ENCODE data around the gene HLA-DOA.

Gene HLA-DOA

DNA sequence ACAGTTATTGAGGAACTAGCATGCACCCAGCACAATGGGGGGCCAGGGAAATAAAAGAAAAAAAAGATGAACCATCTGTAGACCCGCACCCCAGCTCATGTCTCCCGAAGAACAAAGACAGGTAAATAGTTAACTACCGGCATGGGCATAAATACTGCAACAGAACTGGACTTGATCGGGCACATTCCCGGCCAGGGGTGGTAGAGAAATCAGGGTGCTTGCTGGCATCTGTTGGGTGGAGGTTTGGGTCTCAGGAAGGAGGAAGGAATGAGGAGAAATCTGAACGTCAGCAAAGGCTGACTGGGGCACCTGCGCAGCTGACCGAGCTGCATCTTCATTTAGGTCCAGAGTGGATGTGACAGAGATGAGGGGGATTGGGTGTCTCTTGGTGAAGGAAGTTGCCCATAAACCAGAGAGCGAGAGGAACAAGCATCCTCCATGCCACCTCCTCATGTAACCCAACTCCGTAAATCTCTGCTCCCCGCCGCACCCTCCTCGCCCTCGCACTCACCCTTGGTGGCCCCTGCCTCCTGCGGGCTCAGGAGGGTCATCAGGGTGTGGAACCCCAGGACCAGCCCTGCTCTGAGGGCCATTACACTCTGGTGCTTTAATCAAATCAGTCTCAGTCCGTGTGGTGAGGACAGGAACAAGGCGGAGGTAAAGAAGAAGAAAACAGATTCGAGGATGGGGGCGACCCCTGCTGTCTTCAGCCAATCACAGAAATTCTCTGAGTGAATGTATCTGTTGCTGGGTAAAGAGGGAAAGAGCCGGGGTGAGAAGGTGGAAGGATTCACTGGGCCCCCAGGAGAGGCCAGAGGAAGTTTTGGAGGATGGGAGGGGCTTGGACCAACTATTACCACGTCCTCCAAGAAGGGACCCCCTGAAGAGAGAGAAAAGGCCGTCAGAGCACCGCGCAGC is at the start of gene HLA-DOA:
Gene HLA-DOA (minus strand): TSS at position 648 of the 918 bp plus-strand sequence.
- DNase-seq, result no peak

DNA sequence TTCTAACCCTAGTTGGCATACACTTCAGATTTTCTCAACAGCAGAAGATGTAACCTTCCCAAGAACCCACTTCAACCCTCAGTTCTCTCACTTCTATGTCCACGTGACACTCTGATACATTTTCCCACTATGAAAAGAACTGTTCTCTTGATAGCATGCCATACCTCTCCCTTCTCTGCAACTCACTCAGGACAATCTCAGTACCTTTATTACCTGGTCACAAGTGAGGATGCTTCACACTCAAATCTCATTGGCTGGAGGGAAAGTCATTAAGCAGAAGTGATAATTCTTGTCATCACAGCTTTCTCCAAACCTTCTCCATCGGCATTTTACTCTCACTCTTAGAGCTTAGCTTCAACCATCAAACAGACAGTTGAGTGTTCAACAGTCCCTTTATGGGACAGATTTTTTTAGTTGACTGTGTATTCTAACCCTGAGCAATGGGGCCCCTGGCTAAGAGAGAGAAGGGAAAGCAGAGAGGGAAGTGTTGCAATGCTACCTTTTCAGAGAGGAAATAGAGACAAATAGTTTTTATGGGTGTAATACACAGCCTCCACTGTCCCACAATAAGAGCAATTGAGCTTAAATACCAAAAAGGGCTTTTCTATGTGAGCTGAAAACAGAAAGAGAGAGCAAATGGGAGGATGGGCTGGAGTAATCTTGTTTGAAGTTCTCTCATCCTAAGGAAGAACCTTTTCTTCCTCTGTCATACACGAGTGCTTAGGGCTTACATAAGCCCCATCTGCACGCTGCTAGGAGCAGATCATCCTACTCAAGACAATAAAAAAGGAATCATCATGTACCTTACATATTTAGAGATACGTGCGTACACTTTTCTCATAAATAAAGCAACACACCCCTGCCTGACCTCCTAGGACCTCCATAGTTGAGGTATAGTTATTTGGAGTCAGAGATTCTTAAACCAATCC is 48.1 kb upstream of the HLA-DOA start:
- no peak for DNase-seq

DNA sequence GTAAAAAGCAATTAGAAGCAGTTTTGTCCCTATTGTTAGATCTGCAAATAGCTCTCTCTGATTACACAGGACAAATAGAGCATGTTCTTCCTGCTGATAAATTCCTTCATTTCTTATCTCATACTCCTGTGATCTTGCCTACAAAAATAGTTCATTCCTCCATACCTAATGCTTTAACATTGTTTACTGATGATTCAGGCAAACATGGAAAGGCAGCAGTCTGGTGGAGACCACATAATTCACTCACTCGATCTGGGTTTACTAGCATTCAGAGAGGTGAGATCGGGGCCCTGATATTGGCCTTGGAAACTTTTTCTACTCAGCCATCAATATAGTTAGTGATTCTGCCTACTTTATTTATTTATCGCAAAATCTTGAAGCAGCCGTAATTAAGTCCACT is 43.8 kb upstream of the HLA-DOA start:
- peak; percentile 62 for DNase-seq

DNA sequence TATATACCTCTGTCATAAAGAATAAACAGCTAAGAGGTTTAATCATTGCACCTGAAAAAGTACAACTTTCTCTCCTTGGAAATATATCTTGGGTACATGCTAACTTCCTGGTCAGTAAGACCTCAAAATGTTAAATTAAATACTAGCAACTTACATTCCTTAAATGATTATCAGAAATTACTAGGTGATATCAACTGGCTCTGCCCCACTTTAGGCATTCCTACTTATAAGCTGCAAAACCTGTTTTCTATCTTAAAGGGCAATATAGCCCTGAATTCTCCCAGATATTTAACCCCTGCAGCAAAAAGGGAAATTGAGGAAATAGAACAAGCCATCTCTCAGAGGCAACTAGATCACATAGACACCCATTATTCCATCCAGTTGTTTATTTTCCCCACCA is 43.2 kb upstream of the HLA-DOA start:
- no peak for DNase-seq

DNA sequence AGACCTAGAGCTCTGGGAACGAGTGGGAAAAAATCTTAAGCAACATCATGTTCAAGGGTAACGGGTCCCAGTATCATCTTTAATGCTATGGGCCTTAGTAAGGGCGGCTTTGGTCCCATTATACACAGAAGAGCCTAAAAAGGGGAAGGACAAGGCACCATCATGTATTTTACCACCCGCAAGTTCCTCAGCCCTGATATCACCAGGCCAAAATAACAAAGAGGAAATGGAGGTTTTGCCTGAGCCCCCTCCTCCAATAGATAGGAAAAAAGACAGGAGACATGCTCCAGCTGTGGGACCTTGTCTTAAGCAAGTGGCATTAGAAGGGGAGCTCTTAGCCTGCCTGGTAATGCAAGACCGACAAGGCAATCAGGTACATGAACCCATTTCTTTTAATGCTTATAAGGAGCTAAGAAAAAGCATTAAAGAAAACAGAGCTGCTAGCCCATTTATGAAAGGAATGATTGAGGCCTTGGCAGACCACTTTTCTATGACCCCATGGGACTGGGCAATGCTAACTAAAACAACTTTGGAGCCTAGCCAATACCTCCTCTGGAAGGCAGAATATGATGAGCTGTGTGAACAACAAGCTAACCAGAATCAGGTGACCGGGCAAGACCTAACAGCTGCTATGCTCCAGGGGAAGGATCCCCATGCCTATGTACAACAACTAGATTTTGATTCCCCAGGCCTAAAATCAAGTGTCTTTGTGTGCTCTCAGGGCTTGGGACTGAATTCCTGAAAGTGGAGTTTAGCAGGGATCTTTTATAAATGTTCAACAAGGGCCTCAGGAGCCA is 40.8 kb upstream of the HLA-DOA start:
- no peak for DNase-seq

DNA sequence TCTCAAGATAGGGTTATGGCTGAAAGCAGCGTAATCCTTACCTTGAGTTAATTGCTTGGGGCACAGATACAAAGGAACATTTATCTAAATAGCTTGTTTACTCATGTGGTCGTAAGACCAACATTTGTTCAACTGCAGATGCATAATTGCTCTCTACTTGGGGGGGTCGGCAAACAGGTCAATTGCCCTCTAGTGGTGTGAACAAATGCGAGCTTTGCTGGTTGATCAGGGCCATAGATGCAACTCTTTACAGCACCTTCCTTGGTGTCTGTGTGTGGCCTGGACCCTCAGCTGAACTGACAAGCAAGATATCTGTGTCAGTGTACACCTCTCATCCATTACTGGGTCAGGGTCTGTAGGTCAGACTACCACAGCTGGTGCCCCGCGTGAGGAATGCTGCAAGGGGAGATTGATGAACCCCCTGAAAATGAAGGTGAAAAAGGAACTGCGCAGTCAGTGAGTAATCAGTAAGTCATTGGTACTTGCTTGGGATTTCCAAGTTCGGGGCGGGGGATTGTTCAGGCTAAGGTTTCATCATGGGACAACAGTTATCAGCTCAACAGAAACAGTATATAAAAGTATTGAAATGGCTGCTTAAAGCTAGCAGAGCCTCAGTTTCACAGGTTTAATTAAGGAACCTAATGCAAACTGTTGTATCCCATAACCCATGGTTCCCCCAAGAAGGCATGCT is 40.1 kb upstream of the HLA-DOA start:
- no peak for DNase-seq

DNA sequence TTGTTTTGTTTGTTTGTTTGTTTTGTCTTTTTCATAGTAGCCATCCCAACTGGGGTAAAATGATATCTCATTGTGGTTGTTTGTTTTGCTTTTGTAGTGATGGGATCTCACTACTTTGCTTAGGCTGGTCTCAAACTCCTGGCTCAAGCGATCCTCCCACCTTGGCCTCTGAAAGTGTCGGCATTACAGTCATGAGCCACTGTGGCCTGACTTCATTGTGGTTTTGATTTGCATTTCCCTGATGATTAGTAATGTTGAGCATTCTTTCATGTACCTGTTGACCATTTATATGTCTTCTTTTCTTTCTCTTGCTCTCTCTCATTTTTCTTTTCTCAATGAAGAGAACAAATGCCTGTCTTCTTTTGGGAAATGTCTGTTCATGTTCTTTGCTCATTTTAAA is 30.8 kb upstream of the HLA-DOA start:
- DNase-seq, result no peak

DNA sequence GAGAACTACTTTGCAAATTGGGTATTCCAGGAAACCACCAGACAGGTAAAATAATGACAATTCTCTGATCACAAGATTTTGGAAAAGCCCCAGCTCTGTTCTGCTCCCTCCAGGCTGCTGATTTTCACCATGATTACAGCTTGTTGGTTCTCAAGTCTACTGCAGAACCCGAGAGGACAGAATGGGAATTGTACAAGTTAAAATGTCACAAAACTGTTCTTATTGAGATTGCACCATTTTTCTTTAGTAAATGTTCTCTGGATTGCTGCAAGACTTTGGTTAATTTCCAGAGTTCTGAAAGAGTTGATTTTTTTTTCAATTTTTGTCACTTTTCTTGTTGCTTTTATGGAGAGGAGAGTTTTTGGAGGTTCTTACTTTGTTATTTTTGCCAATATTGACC is 27.1 kb upstream of the HLA-DOA start:
- no peak for DNase-seq

DNA sequence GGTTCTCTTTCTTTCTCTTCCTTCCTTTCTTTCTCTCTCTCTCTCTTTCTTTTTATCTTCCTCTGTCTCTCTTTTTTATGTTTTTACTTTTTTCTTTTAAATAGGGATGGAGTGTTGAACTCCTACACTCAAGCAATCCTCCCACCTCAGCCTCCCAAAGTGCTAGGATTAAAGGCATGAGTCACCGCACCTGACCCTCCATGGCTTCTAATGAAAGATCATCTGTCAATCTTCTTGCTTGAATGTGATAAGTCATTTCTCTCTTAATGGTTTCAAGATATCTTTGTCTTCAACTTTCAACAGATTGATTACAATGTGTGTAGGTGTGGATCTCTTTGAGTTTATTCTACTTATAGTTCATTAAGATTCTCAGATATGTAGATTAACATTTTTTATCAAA is 25.2 kb upstream of the HLA-DOA start:
- no peak for DNase-seq

DNA sequence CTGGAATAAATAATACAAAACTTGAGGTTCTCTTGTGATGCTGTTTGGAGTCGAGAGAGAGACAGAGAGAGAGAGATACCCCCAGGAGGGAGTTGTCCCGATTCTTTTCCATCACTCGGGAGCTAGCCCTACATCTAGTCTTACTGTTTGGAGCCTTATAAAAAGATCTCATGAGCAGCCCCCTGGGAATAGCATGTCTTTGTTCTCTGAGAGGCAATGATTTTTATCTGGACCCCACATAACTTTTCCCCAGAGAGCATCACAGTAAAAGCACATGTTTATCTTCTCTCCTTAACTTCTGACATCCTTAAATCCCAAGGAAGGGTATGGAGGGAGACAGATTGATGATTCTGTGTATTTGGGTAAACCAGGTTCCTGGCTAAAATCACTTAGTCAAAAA is 20.9 kb upstream of the HLA-DOA start:
- no peak for DNase-seq

DNA sequence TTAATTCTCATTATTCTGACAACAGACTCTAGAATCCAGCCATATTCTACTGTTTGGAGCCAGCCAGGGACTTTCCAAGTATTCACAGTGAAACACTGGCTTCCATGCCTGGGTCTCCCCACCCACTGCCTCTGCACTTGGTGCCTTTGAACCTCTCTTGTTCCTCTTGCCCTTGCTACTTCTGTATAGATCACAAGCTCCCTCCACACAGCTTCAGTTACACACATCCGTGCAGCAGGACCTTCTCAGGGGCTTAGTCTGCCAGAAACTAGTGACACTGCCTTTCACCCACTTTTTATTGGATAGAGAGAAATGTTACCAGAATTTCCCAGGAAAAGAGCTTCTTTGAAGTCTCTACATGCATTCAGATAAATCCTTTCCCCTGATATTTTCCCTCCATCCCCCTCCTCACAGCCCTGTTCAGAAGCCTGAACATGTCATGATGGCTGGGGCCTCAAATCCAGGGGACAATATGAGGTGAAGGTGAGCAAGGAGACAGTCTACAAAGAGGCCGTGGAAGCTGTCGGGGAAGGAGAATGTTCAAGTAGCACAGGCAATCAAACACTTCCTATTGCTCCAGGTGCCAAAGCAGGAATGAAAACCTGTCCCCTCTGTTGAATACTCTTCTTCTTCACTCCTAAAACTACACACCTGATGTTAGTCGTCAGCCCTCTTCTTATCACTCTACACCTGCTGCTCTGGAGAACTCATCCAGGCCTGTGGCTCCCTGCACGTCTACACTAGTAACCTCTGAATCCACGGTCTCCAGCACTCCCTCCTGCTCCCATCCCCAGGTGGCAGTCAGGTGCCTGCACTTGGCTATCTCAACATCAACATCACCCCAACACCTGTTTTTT is 20.2 kb upstream of the HLA-DOA start:
- DNase-seq, result no peak

DNA sequence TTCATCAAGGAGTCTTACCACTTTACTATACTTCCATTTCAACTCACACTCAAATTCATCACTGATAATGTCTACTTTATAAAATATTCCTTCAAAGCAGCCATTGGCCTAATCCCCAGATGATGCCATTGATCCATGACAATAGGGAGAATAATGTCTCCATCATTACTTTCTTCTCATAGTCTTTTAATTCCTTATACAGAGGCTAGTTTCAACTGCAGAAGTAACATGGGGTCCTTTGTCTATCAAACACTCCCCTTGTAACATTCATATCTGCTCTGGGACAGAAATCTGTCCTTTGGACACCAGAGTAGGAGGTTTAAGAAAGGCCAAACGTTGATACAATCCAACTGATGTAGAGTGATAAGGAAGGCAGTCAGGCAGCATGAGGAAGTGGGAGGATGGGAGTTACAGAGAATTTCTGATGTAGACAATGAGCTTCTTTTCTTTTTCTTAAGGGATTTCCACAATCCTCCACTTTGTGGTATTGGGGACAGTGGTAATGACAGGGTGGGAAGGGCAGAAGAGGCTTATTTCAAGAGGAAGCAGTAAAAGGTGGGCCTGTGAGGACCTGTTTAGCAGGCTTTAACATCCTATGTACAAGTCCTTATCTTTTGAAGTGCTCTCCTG is 18.9 kb upstream of the HLA-DOA start:
- DNase-seq, result no peak

DNA sequence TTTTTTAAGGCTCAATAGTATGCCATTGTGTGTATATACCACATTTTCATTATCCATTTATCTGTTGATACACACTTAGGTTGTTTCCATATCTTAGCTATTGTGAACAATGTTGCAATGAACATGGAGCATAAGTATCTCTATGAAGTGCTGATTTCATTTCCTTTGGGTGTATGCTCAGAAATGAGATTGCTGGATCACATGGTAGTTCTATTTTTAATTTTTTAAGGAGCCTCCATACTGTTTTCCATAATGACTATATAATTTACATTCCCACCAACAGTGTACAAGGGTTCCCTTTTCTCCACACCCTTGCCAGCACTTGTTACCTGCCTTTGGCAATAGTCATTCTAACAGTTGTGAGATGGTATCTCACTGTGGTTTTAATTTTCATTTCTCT is 15.1 kb upstream of the HLA-DOA start:
- no peak for DNase-seq

DNA sequence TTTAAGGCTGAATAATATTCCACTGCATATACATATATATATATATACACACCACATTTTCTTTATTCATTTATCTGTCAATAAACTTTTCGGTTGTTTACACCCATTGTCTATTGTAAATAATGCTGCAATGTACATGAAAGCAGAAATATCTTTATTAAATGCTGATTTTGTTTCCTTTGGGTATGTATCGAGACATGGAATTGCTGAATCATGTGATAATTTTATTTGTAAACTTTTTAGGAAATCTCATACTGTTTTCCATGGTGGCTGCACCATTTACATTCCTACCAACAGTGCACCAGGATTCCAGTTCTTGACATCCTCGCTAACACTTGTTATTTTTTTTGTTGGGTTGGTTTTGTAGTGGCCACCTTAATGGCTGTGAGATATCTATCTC is 14.1 kb upstream of the HLA-DOA start:
- DNase-seq, result no peak

DNA sequence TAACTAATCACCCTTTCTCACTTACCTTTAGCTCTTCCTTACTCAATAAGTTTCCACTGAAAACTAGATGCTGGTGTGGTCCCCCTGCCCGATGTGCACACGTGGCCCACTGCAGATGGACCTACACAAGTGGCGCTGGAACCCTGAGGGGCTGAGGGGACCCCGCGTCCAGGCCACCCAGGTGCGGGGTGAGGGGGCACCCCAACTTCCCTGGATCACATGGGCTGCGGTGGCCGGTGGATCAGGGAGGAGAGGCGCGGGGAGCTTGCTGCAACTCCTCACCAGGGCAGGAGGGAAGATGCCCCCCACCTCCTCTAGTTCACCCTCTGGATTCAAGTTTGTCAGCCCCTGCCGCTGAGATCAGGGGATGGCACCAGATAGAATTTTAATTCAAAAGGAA is 12.5 kb upstream of the HLA-DOA start:
- DNase-seq, result no peak

DNA sequence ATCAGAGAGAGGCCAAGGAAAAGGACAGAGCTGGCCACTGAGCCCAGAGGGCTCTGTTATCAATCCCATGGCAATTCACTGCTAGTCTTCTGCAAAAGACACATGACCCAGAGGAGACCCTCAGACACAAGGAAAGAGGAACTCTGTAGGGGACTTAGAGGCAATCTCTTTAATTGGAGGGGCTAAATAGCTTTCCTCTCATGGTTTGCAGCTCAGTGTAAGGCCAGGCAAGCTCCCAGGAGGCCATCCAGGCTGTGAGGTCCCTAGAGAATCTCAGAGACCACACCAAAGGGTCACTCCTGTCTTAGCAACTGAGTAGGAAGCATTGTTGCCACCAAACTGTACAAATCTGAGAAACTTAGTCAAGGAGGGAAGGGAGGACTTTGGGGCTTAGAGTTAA is 10.0 kb upstream of the HLA-DOA start:
- no peak for DNase-seq

DNA sequence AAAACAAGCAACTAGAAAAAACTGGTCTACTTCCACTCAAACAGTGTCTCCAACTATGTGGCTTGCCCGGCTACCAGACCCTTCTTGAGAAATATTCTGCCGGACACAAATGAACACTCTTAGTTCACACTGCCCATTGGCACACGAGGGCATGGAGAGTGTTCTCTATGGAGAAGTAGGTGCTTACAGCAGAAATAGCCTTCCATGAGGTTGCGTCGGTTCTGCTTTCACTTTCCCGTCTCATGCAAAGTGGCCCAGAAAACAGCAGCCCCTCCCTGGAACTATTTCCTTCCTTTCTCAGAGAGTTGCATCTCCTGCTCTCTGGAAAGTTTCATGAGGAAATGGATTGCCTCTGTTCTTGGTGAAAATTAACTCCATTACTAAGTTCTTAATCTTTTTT is 9.5 kb upstream of the HLA-DOA start:
- DNase-seq, result no peak

DNA sequence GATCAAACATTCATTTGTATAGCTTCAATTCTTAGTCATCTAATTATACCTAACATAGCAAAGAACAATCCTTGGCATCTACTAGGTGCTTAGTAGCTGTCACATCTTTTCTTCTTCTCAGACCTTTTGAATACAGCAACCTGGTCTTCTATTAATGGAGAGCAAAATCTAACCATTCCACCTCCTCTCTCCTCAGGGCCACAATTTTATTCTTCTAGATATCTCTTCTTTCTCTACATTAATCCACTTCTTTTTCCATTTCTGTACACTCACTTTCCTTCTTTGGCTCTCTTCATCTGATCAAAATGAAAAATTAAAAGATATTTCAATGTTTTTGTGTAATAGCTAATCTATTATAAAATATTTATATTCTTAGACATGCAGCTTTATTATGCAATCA is 9.0 kb upstream of the HLA-DOA start:
- no peak for DNase-seq

DNA sequence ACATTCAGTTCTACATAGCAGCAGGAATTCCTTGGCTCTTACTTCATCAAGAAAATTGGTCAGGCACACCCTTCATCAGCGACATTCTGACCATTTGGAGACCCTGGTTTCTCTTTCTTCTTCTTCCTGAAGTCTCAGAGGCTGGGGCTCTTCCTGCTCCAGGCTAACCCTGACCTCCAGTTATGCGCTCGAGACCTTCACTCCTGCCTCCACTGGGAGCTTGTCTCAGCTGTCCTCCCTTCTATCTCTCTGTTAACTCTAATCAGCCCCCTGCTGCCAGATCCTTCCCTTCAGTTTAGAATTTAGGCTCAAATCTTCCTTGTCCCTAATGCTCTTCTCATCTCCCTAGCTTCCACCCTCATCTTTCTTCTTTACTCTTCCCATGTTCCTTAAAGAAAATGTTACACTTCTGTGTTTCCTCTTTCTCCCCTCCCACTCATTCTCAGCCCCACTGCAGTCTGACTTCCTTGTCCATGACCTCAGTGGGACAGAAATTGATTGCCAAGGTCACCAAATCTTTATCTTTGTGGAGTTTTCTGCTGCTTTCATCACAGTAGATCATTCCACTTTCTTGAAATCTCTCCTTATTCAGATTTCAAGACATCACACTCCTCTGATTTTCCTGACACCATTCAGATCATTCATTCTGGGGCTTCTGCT is 8.4 kb upstream of the HLA-DOA start:
- DNase-seq, result no peak

DNA sequence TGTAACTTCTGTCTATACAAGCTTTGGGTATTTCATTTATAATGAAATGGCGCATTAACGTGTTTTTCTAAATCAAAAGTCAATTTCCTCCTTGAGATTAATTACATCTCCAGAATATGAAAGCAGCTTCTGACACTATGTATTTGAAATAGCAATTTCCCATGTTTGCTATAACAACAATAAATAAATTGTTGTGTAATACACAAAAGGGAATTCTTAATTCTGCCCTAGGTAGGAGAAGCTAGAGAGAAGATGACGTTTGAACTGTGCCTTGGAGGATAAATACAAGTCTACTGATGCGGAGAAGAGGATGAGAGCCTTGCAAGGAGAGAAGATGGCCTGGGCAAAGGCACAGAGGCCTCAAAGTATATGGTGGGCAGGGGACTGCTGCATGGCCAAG is 7.6 kb upstream of the HLA-DOA start:
- no peak for DNase-seq

All from NCI-H226 (cell line).